D721Med (cell line): ENCODE results near the gene MELTF.
A peak's percentile ranks its signal among the peaks of the same experiment; 100 is the strongest.
"Not testable (repeated sequence)": the region's sequence is repeated elsewhere in the genome, so short reads cannot be mapped to it uniquely, and the experiment has no call there.

Experiments used
- DNase-seq: peaks from one replicate; pipeline ENCODE4 v3.0.0; 2011; ENCODE audit warnings: low spot score; ENCODE audit not compliant: insufficient read length
- FAIRE-seq: peaks from 2 replicates; lab custom pipeline; 2011; peaks lifted over from hg19 to GRCh38; lab: Jason Lieb, UNC
- TF ChIP-seq, protein P1 (sequence below): IDR thresholded peaks from 2 replicates; pipeline ENCODE4 v1.5.1; 2012; ENCODE audit warnings: mild to moderate bottlenecking, control low read depth; ENCODE audit not compliant: insufficient read depth; ENCODE audit errors: missing control alignments

MELTF gene

DNA sequence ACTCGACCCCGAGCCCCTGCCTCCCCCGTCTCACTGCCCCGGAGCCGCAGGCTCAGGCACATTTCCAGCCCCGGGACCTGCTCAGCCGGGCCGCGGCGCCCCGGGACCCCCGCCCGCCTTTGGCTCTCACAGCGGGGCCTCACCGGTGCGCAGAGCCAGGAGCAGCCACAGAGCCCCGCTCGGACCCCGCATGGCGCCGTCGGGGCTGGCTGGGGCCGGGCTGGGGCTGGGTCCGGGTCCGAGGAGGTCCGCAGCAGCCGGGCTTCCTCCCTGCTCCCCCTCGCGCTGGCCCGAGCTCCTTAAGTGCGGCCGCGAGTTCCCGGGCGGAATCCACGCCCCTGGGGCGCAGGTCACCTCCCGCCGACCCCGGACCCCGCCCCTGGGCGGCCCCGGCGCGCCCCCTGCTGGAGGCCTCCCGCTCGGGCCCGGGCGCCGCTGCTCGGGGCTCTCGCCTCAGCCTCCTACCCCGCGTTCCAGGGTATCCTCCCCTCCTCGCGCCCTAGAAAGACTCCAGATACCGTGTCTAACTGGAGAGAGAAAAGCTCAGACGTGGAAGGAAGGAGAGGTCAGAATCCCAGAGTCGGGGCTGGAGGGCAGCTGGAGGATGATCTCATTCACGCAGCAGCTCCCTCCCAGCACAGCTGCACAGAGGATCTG is at the start of gene MELTF:
MELTF (minus strand) TSS at position 307 of the 657 bp plus-strand sequence; CDS start at position 192, 115 bp downstream.
- TF ChIP-seq, protein P1, sequence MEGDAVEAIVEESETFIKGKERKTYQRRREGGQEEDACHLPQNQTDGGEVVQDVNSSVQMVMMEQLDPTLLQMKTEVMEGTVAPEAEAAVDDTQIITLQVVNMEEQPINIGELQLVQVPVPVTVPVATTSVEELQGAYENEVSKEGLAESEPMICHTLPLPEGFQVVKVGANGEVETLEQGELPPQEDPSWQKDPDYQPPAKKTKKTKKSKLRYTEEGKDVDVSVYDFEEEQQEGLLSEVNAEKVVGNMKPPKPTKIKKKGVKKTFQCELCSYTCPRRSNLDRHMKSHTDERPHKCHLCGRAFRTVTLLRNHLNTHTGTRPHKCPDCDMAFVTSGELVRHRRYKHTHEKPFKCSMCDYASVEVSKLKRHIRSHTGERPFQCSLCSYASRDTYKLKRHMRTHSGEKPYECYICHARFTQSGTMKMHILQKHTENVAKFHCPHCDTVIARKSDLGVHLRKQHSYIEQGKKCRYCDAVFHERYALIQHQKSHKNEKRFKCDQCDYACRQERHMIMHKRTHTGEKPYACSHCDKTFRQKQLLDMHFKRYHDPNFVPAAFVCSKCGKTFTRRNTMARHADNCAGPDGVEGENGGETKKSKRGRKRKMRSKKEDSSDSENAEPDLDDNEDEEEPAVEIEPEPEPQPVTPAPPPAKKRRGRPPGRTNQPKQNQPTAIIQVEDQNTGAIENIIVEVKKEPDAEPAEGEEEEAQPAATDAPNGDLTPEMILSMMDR = peak; percentile 49
- DNase-seq (peak; percentile 98), FAIRE-seq (no peak)

DNA sequence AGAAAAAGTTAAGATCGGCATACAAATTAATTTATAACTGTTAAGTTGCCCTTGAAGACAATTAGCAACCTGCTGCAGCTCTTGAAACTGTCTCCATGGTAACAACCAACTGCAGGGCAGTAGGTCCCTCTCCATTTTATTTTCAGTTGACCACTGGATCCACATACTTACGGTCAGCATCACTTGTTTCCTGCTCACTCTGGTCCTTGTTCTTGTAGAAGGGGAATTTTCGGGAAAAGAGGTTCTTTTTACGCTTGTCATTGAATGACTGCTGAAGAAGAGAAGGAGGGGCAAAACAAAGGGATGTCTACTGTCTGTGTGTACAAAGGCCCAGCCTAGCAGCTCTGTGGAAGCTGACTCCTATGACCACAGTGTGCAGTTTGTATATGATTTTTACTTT is 46.8 kb upstream of the MELTF start:
- DNase-seq (no peak), FAIRE-seq (no peak)
- TF ChIP-seq, protein P1 = no peak

DNA sequence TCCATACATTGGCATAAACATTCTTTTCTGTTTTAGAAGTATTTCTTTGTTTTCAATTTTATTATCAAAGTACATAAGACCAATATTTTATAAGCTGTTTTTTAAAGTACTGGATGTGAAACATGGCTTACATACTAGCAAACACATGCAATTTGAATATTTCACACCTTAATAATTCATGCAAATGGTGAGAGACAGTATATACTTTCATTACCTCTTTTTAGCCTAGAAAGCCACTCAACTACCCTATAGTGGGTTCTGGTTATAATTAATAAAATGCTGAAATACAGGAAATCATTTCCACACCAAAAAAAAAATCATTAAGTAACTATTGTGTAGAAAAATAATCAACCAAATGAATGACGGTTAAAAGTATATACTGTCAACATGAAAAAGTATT is 38.5 kb upstream of the MELTF start:
- no peak for FAIRE-seq
- TF ChIP-seq, protein P1 = no peak

DNA sequence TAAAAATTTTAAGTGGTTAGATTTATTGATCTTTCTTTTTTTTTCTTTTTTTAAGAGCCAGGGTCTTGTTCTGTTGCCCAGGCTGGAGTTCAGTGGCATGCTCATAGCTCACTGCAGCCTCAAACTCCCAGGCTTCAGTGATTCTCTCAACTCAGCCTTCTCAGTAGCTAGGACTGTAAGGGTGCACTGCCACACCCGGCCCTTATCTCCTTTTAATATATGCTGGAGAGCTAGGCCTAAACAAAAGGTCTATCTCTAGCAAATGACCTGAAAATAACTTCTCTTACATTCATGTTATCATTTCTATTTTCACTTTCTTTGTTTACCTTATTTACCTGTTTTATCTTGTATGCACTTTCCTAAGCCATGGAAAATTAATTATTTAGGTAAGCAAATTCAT is 35.2 kb upstream of the MELTF start:
- TF ChIP-seq, protein P1 = no peak
- FAIRE-seq (no peak), DNase-seq (no peak)

More for the DNA sequence above, 38.5 kb upstream of the MELTF start:
- no peak for DNase-seq

DNA sequence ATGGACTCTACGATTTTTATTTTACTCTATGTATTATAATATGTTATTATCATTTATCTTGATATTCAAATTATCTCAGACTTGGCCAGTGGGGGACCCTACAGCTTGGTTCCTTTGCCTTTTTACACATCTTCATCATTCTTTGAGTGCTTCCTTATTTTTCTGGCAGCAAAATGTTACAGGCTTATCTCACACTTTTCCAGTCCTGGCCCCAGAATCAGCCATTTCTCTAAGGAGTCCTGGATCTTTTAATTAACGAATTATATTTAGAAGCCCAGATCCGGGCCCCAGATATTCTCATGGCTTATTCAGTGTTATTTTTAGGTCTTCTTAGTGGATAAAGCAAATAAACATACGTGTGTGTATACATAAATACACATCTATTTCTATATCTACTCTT is 32.8 kb upstream of the MELTF start:
- no peak for FAIRE-seq
- DNase-seq = no peak
- TF ChIP-seq, protein P1 = no peak

DNA sequence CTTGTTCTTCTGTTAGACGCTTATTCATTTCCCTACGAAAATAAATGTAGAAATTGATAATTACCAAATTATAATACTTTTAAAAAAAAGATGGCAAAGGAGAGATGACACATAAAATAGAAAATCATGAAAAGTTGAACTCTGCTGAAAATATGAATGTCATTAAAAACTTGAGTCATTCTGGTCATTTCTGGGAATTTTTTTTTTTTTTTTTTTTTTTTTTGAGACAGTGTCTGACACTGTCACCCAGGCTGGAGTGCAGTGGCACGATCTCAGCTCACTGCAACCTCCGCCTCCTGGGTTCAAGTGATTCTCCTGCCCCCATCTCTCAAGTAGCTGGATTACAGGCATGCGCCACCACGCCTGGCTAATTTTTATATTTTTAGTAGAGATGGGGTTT is 22.0 kb upstream of the MELTF start:
- FAIRE-seq, DNase-seq: not testable (repeated sequence)

DNA sequence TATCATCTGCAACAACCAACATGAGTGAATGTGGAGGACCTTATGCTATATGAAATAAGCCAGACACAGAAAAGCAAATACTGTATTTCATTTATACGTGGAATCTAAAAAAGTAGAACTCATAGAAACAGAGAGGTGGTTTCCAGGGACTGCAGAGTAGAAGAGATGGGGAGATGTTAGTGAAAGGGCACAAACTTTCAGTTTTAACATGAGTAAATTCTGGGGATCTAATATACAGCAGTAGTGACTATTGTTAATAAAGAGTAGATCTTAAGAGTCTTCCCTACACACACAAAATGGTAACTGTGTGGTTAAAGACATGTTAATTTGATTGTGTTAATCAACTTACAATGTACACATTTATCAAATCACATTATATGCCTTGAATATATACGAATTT is 20.9 kb upstream of the MELTF start:
- TF ChIP-seq, protein P1 = no peak
- no peak for DNase-seq
- FAIRE-seq = no peak
